HepG2 (cell line): Measurements from ENCODE around the gene PEAK1. TPM values are rescaled to one million over a fixed set of nuclear protein-coding genes. Genes with fewer than 3 reads are reported as not detected.
A peak's percentile ranks its signal among the peaks of the same experiment; 100 is the strongest.

Source experiments
- ATAC-seq: fragments of 200-7000 bp; cut with Tn5 transposase; 3 replicates; pipeline ENCODE4 v1.9.1; 2020; ENCODE audit warnings: mild to moderate bottlenecking, moderate library complexity
- BruUV-seq: library from RNA; stranded (reverse); fragments of 400-500 nt; replicated peaks from 2 replicates; lab custom pipeline; 2021; lab: Mats Ljungman, UMichigan
- CTCF ChIA-PET: fragments of 300-600 bp; formaldehyde crosslinking; extraction: SDS; loops from one replicate; lab custom pipeline; 2021; ENCODE audit warnings: low total read pairs, inconsistent platforms, low intra/inter-chr PET ratio; lab: Yijun Ruan, JAX
- POLR2A ChIA-PET: fragments of 350-600 bp; sonication (Branson Sonifier 250); formaldehyde crosslinking; loops from one replicate; lab custom pipeline; 2020; ENCODE audit warnings: antibody characterized with exemption, inconsistent platforms; lab: Yijun Ruan, JAX
- DNase-seq: peaks from one replicate; pipeline ENCODE4 v3.0.0-alpha.2; 2015; ENCODE audit warnings: low spot score
- FAIRE-seq: peaks from 3 replicates; lab custom pipeline; 2011; peaks lifted over from hg19 to GRCh38; lab: Jason Lieb, UNC
- H2AFZ ChIP-seq: one replicate; pipeline ENCODE4 v1.6.1; 2011; ENCODE audit warnings: low read length, inconsistent platforms
- H3K27ac ChIP-seq: fragments of 300-600 bp; 3 replicates; pipeline ENCODE4 v1.8.0; 2011; ENCODE audit warnings: mixed run types, mild to moderate bottlenecking, mixed read lengths, low read length, inconsistent platforms; ENCODE audit not compliant: insufficient read depth; ENCODE audit errors: extremely low read length
- H3K27me3 ChIP-seq, 2 experiments: fragments of 200-600 bp in 1 of 2; 2 replicates in 1 of 2; 3 replicates in 1 of 2; pipeline versions ENCODE4 v1.6.0 to v1.8.0; 2011; ENCODE audit warnings: low read length in 2 of 2, mild to moderate bottlenecking in 2 of 2, moderate library complexity in 2 of 2, inconsistent platforms in 1 of 2; ENCODE audit not compliant: insufficient read depth in 2 of 2, control insufficient read depth in 1 of 2
- H3K36me3 ChIP-seq, 2 experiments: fragments of 200-600 bp in 1 of 2; replicated peaks in 1 of 2; 2 replicates in 1 of 2; 3 replicates in 1 of 2; pipeline versions ENCODE4 v1.5.1 to v1.8.0; 2011; ENCODE audit warnings: low read length in 2 of 2, inconsistent platforms in 1 of 2; ENCODE audit not compliant: insufficient read depth in 2 of 2, control insufficient read depth in 1 of 2
- H3K4me1 ChIP-seq: 2 replicates; pipeline ENCODE4 v1.5.1; 2012; ENCODE audit warnings: low read length, inconsistent platforms; ENCODE audit not compliant: insufficient read depth
- H3K4me2 ChIP-seq: 2 replicates; pipeline ENCODE4 v1.6.0; 2011; ENCODE audit warnings: low read depth, low read length, inconsistent platforms
- H3K4me3 ChIP-seq, 3 experiments: fragments of 200-600 bp in 1 of 3; sonication (generic), shearing (Covaris generic) in 1 of 3; replicated peaks in 1 of 3; 2 replicates each; pipeline ENCODE4 v1.5.1; 2011 to 2016; ENCODE audit warnings: low read length in 3 of 3, inconsistent platforms in 2 of 3, low read depth in 2 of 3, mild to moderate bottlenecking in 2 of 3, control low read depth in 1 of 3, mixed read lengths in 1 of 3; ENCODE audit not compliant: insufficient read depth in 1 of 3
- H3K79me2 ChIP-seq: one replicate; pipeline ENCODE4 v1.6.1; 2011; ENCODE audit warnings: low read length, inconsistent platforms; ENCODE audit not compliant: insufficient read depth
- H3K9ac ChIP-seq: 2 replicates; pipeline ENCODE4 v1.6.0; 2011; ENCODE audit warnings: mild to moderate bottlenecking, low read depth, low read length, inconsistent platforms; ENCODE audit not compliant: insufficient read depth
- H3K9me3 ChIP-seq: 2 replicates; pipeline ENCODE4 v1.5.1; 2012; ENCODE audit warnings: mild to moderate bottlenecking, low read length
- H4K20me1 ChIP-seq: 2 replicates; pipeline ENCODE4 v1.6.0; 2011; ENCODE audit warnings: inconsistent platforms, mild to moderate bottlenecking, low read length, moderate library complexity; ENCODE audit not compliant: insufficient read depth
- LRRFIP1 ChIP-seq: sonication (generic); formaldehyde crosslinking; conservative IDR thresholded peaks from 2 replicates; pipeline ENCODE4 v1.4.0; 2020; ENCODE audit warnings: missing genetic modification reagents
- MXD1 ChIP-seq: sonication (generic); formaldehyde crosslinking; IDR thresholded peaks from 2 replicates; pipeline ENCODE4 v1.4.0; 2020; ENCODE audit warnings: mild to moderate bottlenecking, missing genetic modification reagents
- NFRKB ChIP-seq: fragments of 450-650 bp; IDR thresholded peaks from 2 replicates; pipeline ENCODE4 v1.6.1; 2017
- REPIN1 ChIP-seq: sonication (generic); formaldehyde crosslinking; IDR thresholded peaks from 2 replicates; pipeline ENCODE4 v1.8.0; 2022; ENCODE audit warnings: missing genetic modification reagents, low read depth, mild to moderate bottlenecking, borderline replicate concordance
- SATB2 ChIP-seq: sonication (generic); formaldehyde crosslinking; IDR thresholded peaks from 2 replicates; pipeline ENCODE4 v1.5.0; 2020; ENCODE audit warnings: missing genetic modification reagents
- SKIL ChIP-seq: sonication (generic); formaldehyde crosslinking; IDR thresholded peaks from 2 replicates; pipeline ENCODE4 v1.8.0; 2022; ENCODE audit warnings: missing genetic modification reagents, mild to moderate bottlenecking, moderate library complexity, borderline replicate concordance
- TARDBP ChIP-seq: sonication (generic); formaldehyde crosslinking; IDR thresholded peaks from 2 replicates; pipeline ENCODE4 v1.8.0; 2022; ENCODE audit warnings: mild to moderate bottlenecking, missing genetic modification reagents
- ZFP36L1 ChIP-seq: sonication (generic); formaldehyde crosslinking; IDR thresholded peaks from 2 replicates; pipeline ENCODE4 v1.8.0; 2022; ENCODE audit warnings: mild to moderate bottlenecking, missing genetic modification reagents, moderate library complexity
- ZFP91 ChIP-seq: sonication (generic); formaldehyde crosslinking; IDR thresholded peaks from 2 replicates; pipeline ENCODE4 v1.9.0; 2022; ENCODE audit warnings: missing genetic modification reagents, mild to moderate bottlenecking, borderline replicate concordance
- ZNF34 ChIP-seq: sonication (generic); formaldehyde crosslinking; IDR thresholded peaks from 2 replicates; pipeline ENCODE4 v1.4.0; 2020; ENCODE audit warnings: mild to moderate bottlenecking, missing genetic modification reagents, borderline replicate concordance
- ZNF850 ChIP-seq: sonication (generic); formaldehyde crosslinking; conservative IDR thresholded peaks from 2 replicates; pipeline ENCODE4 v1.9.0; 2021; ENCODE audit warnings: mild to moderate bottlenecking, missing genetic modification reagents
- WGBS: methylation state at CpG from one replicate; pipeline ENCODE4 v1.1.6; 2017; ENCODE audit warnings: low lambda C conversion rate; 5-methylcytosine and 5-hydroxymethylcytosine counted together
- in situ Hi-C: cut with HindIII; loops from 2 replicates; pipeline ENCODE4 v1.10.0; 2017; ENCODE audit warnings: low pct_unique_long_range_greater_than_20kb; ENCODE audit not compliant: extremely low pct_ligation_motif_present
- intact Hi-C: fragments of 100-400 bp; cut with micrococcal nuclease; formaldehyde crosslinking; loops from one replicate; pipeline ENCODE4 v1.10.0; 2022; ENCODE audit not compliant: unreplicated experiment
- polyA plus RNA-seq, 8 experiments: library from polyadenylated mRNA; depleted of rRNA in 3 of 8; stranded (reverse) in 7 of 8; unstranded in 1 of 8; fragments of >200 nt; fragmentation: Illumina TruSeq in 4 of 8; extraction: Trizol in 4 of 8; gene quantifications; 2 replicates each; pipeline versions ENCODE4 v1.2.1 to v1.2.3, GENCODE V29; 2011 to 2016; ENCODE audit warnings: low read depth in 4 of 8, missing spikeins in 1 of 8, mixed read lengths in 1 of 8; ENCODE audit not compliant: insufficient read depth in 1 of 8
- total RNA-seq, 5 experiments: library from RNA; depleted of rRNA; stranded (reverse); fragments of >200 nt; fragmentation: Illumina TruSeq; extraction: Trizol; gene quantifications; 2 replicates each; pipeline ENCODE4 v1.2.3, GENCODE V29; 2016; ENCODE audit warnings: low read depth in 1 of 5

Gene PEAK1
- total and polyA plus RNA-seq, 2 of the 13 experiments (the other 11 are each of a cell fraction or from before 2014, with no cell fraction given) = 6.0 to 6.6 TPM

GRCh38 chr15:77071305-77072223, 348.3 kb downstream of the PEAK1 start:
- FAIRE-seq = no peak
- no peak for ATAC-seq
- H4K20me1 ChIP-seq = peaks cover 11% of the 10 kb centered on the region
- H3K9ac ChIP-seq = peak overlapping the region; percentile 35; the same call in 1 of the 2 replicates
- no peak overlapping the region for H3K27ac ChIP-seq
- H3K4me1 ChIP-seq = peaks cover 41% of the 10 kb centered on the region
- TF ChIP-seq ZFP91 (CRISPR knock-in tag) = peak; percentile 97; the same call in 1 of the 2 replicates
- TF ChIP-seq SATB2 (CRISPR knock-in tag) = 0 out of 2 replicates have a peak, but pooled peaks have one; percentile 24
- TF ChIP-seq NFRKB = no peak
- TF ChIP-seq TARDBP (CRISPR knock-in tag) = 0 out of 2 replicates have a peak, but pooled peaks have one; percentile 39
- TF ChIP-seq SKIL (CRISPR knock-in tag) = 0 out of 2 replicates have a peak, but pooled peaks have one; percentile 19
- TF ChIP-seq REPIN1 (CRISPR knock-in tag) = 0 out of 2 replicates have a peak, but pooled peaks have one; percentile 3
- TF ChIP-seq ZNF34 (CRISPR knock-in tag) = no peak
- 0 out of 2 replicates have a peak, but pooled peaks have one; percentile 1 for TF ChIP-seq MXD1 (CRISPR knock-in tag)
- TF ChIP-seq ZNF850 (CRISPR knock-in tag) = 0 out of 2 replicates have a peak, but pooled peaks have one; percentile 2
- no peak for TF ChIP-seq LRRFIP1 (CRISPR knock-in tag)
- no peak for TF ChIP-seq ZFP36L1 (CRISPR knock-in tag)
- intact Hi-C loops (no loop called here), in situ Hi-C loops (no loop called here)
- peaks cover 0 to 28% of the 10 kb centered on the region in 2 experiments; a peak in 3 of 5 replicates for H3K27me3 ChIP-seq
- ChIA-PET POLR2A (interaction anchor here (0.6 to 1.1 kb wide), 7 partner anchors 11 to 140 kb away, joined by 3 to 7 read pairs (median 4); partner anchors contain the start of gene RCN2), CTCF (no interaction called here)
- no peak for DNase-seq
- peak overlapping the region; percentile 86 for H2AFZ ChIP-seq
- peaks cover 38% of the 10 kb centered on the region for H3K79me2 ChIP-seq
- 84% methylated on average over 15 of the region's 15 CpGs for WGBS
- BruUV-seq = no TSS peak
- H3K9me3 ChIP-seq = no peaks in the 10 kb centered on the region
- no peaks in the 10 kb centered on the region; a peak in 1 of 5 replicates for H3K36me3 ChIP-seq
- H3K4me3 ChIP-seq = peak overlapping the region in 1 of 3 experiments; percentile 35; a peak in 3 of 6 replicates
- H3K4me2 ChIP-seq = peak overlapping the region; percentile 78
